Osteoblast (primary cell): ENCODE data around the gene CNTRL. TPM values are rescaled to one million over a fixed set of nuclear protein-coding genes. Genes with fewer than 3 reads are reported as not detected.

Experiments used
- DNase-seq: peaks from one replicate; pipeline ENCODE4 v3.0.0; 2011; ENCODE audit warnings: low spot score, mixed read lengths; ENCODE audit not compliant: insufficient read length; ENCODE audit errors: missing footprints
- H2AFZ ChIP-seq: 2 replicates; pipeline ENCODE4 v1.6.0; 2011; ENCODE audit warnings: mild to moderate bottlenecking, low read length
- H3K27ac ChIP-seq: 2 replicates; pipeline ENCODE4 v1.5.1; 2011; ENCODE audit warnings: mild to moderate bottlenecking, low read depth, low read length, moderate library complexity
- H3K27me3 ChIP-seq: 2 replicates; pipeline ENCODE4 v1.6.0; 2012; ENCODE audit warnings: mild to moderate bottlenecking, control low read depth, inconsistent platforms, low read length, moderate library complexity; ENCODE audit not compliant: insufficient read depth
- H3K36me3 ChIP-seq: 2 replicates; pipeline ENCODE4 v1.5.1; 2011; ENCODE audit warnings: mild to moderate bottlenecking, low read length, control low read depth, moderate library complexity; ENCODE audit not compliant: insufficient read depth
- H3K4me1 ChIP-seq: 2 replicates; pipeline ENCODE4 v1.5.1; 2011; ENCODE audit warnings: mild to moderate bottlenecking, low read length, control low read depth, moderate library complexity; ENCODE audit not compliant: insufficient read depth
- H3K4me2 ChIP-seq: 2 replicates; pipeline ENCODE4 v1.6.0; 2011; ENCODE audit warnings: mild to moderate bottlenecking, low read length; ENCODE audit not compliant: insufficient read depth
- H3K4me3 ChIP-seq: fragments of 200-600 bp; sonication (generic); 3 replicates; pipeline ENCODE4 v1.5.1; 2012; ENCODE audit warnings: mild to moderate bottlenecking, low read length, inconsistent platforms; ENCODE audit not compliant: insufficient read depth
- H3K79me2 ChIP-seq: 2 replicates; pipeline ENCODE4 v1.6.0; 2012; ENCODE audit warnings: mild to moderate bottlenecking, low read length, control low read depth, inconsistent platforms; ENCODE audit not compliant: insufficient read depth
- H3K9me3 ChIP-seq: 2 replicates; pipeline ENCODE4 v1.5.1; 2011; ENCODE audit warnings: low read depth, low read length, control low read depth
- H4K20me1 ChIP-seq: 2 replicates; pipeline ENCODE4 v1.6.0; 2012; ENCODE audit warnings: mild to moderate bottlenecking, low read length, control low read depth; ENCODE audit not compliant: insufficient read depth
- total RNA-seq: library from RNA; depleted of rRNA; stranded (reverse); fragments of >200 nt; gene quantifications from 2 replicates; pipeline ENCODE4 v1.2.3, GENCODE V29; 2012
- TF ChIP-seq, protein P1 (sequence below): IDR thresholded peaks from 2 replicates; pipeline ENCODE4 v1.5.1; 2011; ENCODE audit warnings: mild to moderate bottlenecking, low read depth, low read length, moderate library complexity; ENCODE audit errors: extremely low read depth

Gene CNTRL
- total RNA-seq, 1 donor = 8.7 TPM

DNA sequence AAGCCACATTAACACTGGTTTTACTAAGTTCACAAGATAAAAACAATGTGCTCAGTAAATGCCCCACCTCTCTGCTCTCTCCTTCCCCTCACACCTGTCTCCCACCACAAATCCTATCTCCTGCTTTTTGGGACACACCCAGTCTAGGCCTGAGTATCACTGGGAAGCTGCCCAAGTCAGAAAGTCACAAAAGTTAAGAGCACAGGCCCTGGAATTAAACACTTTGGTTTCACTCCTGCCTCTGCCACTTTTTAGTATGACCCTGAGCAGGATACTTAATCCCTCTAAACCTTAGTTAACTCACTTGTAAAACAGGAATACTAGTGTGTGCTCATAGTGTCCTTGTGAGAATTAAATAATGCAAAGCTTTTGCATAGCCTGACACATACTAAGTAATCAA, 36.0 kb upstream of the CNTRL start:
- Histone ChIP-seq H3K36me3 (no peaks in the 10 kb centered on the region), H3K4me3 (no peak overlapping the region), H3K4me1 (no peaks in the 10 kb centered on the region), H3K27ac (no peak overlapping the region), H3K4me2 (no peak overlapping the region), H4K20me1 (no peaks in the 10 kb centered on the region), H3K9me3 (no peaks in the 10 kb centered on the region), H3K79me2 (no peaks in the 10 kb centered on the region), H3K27me3 (no peaks in the 10 kb centered on the region), H2AFZ (no peak overlapping the region)
- DNase-seq = no peak
- TF ChIP-seq, protein P1, sequence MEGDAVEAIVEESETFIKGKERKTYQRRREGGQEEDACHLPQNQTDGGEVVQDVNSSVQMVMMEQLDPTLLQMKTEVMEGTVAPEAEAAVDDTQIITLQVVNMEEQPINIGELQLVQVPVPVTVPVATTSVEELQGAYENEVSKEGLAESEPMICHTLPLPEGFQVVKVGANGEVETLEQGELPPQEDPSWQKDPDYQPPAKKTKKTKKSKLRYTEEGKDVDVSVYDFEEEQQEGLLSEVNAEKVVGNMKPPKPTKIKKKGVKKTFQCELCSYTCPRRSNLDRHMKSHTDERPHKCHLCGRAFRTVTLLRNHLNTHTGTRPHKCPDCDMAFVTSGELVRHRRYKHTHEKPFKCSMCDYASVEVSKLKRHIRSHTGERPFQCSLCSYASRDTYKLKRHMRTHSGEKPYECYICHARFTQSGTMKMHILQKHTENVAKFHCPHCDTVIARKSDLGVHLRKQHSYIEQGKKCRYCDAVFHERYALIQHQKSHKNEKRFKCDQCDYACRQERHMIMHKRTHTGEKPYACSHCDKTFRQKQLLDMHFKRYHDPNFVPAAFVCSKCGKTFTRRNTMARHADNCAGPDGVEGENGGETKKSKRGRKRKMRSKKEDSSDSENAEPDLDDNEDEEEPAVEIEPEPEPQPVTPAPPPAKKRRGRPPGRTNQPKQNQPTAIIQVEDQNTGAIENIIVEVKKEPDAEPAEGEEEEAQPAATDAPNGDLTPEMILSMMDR = no peak

DNA sequence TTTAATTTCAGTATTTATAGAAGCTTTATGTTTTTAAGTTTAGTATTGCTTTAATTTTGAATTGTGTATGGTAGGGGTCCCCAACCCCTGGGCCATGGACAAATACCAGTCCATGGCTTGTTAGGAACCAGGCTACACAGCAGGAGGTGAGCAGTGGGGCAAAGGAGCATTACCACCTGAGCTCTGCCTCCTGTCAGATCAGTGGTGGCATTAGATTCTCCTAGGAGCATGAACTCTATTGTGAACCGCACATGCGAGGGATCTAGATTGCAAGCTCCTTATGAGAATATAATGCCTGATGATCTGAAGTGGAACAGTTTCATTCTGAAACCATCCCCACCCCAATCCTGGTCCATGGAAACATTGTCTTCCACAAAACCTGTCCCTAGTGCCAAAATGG, 26.6 kb upstream of the CNTRL start:
- Histone ChIP-seq H2AFZ (no peak overlapping the region), H3K36me3 (no peaks in the 10 kb centered on the region), H3K9me3 (no peaks in the 10 kb centered on the region), H3K4me1 (no peaks in the 10 kb centered on the region), H4K20me1 (no peaks in the 10 kb centered on the region), H3K4me3 (no peak overlapping the region), H3K4me2 (no peak overlapping the region), H3K79me2 (no peaks in the 10 kb centered on the region), H3K27me3 (no peaks in the 10 kb centered on the region), H3K27ac (no peak overlapping the region)
- TF ChIP-seq, protein P1 = no peak
- no peak for DNase-seq

DNA sequence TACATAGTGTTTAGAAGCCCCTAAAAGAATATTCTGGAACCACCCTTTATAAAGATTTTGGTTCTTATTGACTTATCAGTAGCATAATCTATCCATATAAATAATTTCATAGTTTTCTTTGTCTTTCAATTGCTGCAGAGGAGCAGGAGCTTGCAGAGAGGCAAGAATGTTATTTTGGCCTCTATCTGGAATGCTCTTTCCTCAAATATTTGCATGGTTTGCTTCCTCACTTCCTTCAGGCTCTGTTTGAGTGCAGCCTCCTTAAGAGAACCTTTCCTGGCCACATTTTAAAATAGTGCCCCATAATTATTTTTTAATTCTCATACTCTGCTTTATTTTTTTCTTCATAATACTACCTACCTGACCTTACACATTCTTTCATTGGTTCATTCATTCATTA, 26.1 kb upstream of the CNTRL start:
- no peak for DNase-seq
- no peak overlapping the region for H3K27ac ChIP-seq
- H2AFZ ChIP-seq = no peak overlapping the region
- no peaks in the 10 kb centered on the region for H4K20me1 ChIP-seq
- no peaks in the 10 kb centered on the region for H3K36me3 ChIP-seq
- H3K27me3 ChIP-seq = no peaks in the 10 kb centered on the region
- no peak overlapping the region for H3K4me2 ChIP-seq
- H3K4me1 ChIP-seq = no peaks in the 10 kb centered on the region
- no peaks in the 10 kb centered on the region for H3K79me2 ChIP-seq
- TF ChIP-seq, protein P1 = no peak
- H3K4me3 ChIP-seq = no peak overlapping the region
- H3K9me3 ChIP-seq = no peaks in the 10 kb centered on the region

DNA sequence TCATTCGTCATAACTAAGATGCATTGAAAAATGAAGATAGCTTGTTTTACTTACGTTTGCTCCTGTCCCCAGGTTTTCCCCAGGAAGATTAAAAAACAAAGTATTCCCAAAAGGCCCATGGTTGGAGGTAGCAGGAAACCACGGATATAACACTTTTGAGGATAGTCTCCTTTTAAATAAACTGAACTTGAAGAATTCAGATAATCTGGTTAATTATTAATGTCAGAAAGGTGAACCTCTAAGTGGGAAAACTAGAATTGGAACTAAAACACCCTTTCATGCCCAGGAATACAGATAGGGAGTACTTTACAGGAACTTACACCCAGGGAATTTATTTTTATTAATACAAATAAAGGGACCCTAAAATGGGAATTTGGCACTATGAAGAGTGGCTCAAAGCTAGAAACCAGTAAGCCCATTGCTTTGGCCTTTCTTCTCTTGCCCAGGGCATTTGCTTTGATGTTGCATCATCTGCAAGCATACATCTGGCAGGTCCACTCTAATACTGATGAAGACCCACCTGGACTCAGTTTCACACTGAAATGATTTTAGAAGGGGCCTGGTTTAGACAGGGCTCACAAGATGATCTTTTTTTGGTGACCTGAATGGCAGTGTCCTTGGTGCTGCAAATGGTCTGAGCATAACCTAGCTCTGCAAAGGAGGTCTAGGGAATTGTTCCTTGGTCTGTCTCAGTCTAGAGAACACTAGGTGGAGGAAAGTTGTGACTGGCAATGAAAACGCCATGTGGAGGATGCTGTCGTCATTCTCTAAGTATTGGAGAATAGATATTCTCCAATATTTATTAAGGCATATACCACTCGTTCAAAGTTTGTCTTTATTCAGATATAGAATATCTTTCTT, 24.4 kb upstream of the CNTRL start, which contains the start of gene C5:
C5 (minus strand) TSS at position 148 of the 861 bp plus-strand sequence; CDS start at position 119, 29 bp downstream.
- no peaks in the 10 kb centered on the region for H3K4me1 ChIP-seq
- DNase-seq = no peak
- H3K79me2 ChIP-seq = no peaks in the 10 kb centered on the region
- H3K27me3 ChIP-seq = no peaks in the 10 kb centered on the region
- H3K4me2 ChIP-seq = no peak within 1 kb of the TSS
- H3K36me3 ChIP-seq = no peaks in the 10 kb centered on the region
- H2AFZ ChIP-seq = no peak within 1 kb of the TSS
- no peaks in the 10 kb centered on the region for H3K9me3 ChIP-seq
- H4K20me1 ChIP-seq = no peaks in the 10 kb centered on the region
- TF ChIP-seq, protein P1 = no peak
- H3K27ac ChIP-seq = no peak within 1 kb of the TSS
- no peak within 1 kb of the TSS for H3K4me3 ChIP-seq
